Thyroid gland (tissue), 4 donors: ENCODE results near the gene MIAT. TPM values are rescaled to one million over a fixed set of nuclear protein-coding genes. Genes with fewer than 3 reads are reported as not detected.

Experiments
- DNase-seq, 2 donors: peaks; one replicate each; pipeline ENCODE4 v3.0.0-alpha.2; 2019
- H3K27ac ChIP-seq, 3 donors: fragments of 200-600 bp; sonication (generic); 1 replicate in 2 of 3; 2 replicates in 1 of 3; pipeline ENCODE4 v1.5.1; 2016 to 2019; ENCODE audit warnings: mild to moderate bottlenecking in 1 of 3, moderate library complexity in 1 of 3
- H3K27me3 ChIP-seq: fragments of 200-600 bp; sonication (generic); one replicate; pipeline ENCODE4 v1.5.1; 2019
- H3K36me3 ChIP-seq, 2 donors: fragments of 200-600 bp; sonication (generic); one replicate each; pipeline ENCODE4 v1.5.1; 2016 to 2019
- H3K4me1 ChIP-seq, 2 donors: fragments of 200-600 bp; sonication (generic); one replicate each; pipeline ENCODE4 v1.5.1; 2017 to 2019
- H3K4me3 ChIP-seq, 3 donors: fragments of 200-600 bp; sonication (generic); replicated peaks in 1 of 3; 1 replicate in 2 of 3; 2 replicates in 1 of 3; pipeline ENCODE4 v1.5.1; 2016; ENCODE audit warnings: mild to moderate bottlenecking in 1 of 3
- H3K9me3 ChIP-seq: fragments of 200-600 bp; sonication (generic); one replicate; pipeline ENCODE4 v1.5.1; 2017
- CTCF ChIP-seq, 6 experiments: fragments of 200-600 bp in 3 of 6; fragments of 450-650 bp in 3 of 6; sonication (generic) in 3 of 6; IDR thresholded peaks; one replicate each; pipeline ENCODE4 v1.5.1; 2016 to 2019; ENCODE audit warnings: antibody characterized with exemption in 6 of 6, mild to moderate bottlenecking in 2 of 6, inconsistent platforms in 1 of 6, moderate library complexity in 1 of 6
- POLR2A ChIP-seq, 2 donors: fragments of 450-650 bp; IDR thresholded peaks; one replicate each; pipeline ENCODE4 v1.6.1; 2017; ENCODE audit warnings: antibody characterized with exemption in 2 of 2, mild to moderate bottlenecking in 2 of 2, moderate library complexity in 1 of 2
- WGBS, 2 donors: methylation state at CpG; one replicate each; pipeline ENCODE4 v1.1.5; 2017; 5-methylcytosine and 5-hydroxymethylcytosine counted together
- intact Hi-C: fragments of 100-400 bp; cut with DNase I; formaldehyde crosslinking; loops from one replicate; pipeline ENCODE4 v1.15.1; 2023
- total RNA-seq, 4 donors: library from RNA; depleted of rRNA; stranded (reverse); fragments of >200 nt; gene quantifications; one replicate each; pipeline ENCODE4 v1.2.3, GENCODE V29; 2016

The MIAT gene
- total RNA-seq, 4 donors from 2014 or later = 0.67 to 2.6 (median 1.2) TPM

- Histone ChIP-seq H3K27me3 (no peaks in the 10 kb centered on the region), H3K4me1 (peaks cover 0 to 4% of the 10 kb centered on the region in 2 donors), H3K9me3 (no peaks in the 10 kb centered on the region), H3K4me3 (no peak overlapping the region), H3K27ac (no peak overlapping the region), H3K36me3 (no peaks in the 10 kb centered on the region)
- TF ChIP-seq CTCF (IDR thresholded peaks at IDR 0.05) (no peak), POLR2A (IDR thresholded peaks at IDR 0.05) (no peak)
- no peak for DNase-seq
- WGBS, 2 donors = 56 to 62% methylated on average over 5 to 6 of the region's 6 CpGs
- intact Hi-C loops = no loop called here
Observed at GRCh38 chr22:26619510-26619909, 37.9 kb upstream of the MIAT start.

DNA sequence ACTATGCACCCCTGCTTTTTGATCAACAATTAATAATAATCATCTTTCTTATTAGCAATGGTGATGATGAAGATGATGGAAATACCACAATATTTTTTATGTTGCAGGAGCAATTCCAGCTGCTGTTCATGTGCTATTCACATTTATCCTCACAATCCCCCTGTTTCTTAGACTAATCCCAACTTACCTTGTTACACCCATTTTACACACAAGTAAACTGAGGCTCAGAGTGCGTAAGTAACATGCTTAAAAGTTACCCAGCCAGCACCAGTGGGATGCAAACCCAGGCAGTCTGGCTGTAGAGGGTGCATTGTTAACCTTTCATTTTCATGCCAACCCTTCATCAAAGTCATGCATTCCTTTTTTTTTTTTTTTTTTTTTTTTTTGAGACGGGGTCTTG is 37.2 kb upstream of the MIAT start:
- Histone ChIP-seq H3K4me1 (peaks cover 0 to 4% of the 10 kb centered on the region in 2 donors), H3K27me3 (no peaks in the 10 kb centered on the region), H3K36me3 (no peaks in the 10 kb centered on the region), H3K9me3 (no peaks in the 10 kb centered on the region), H3K27ac (no peak overlapping the region), H3K4me3 (no peak overlapping the region)
- WGBS, 2 donors = 89% methylated on average over 2 of the region's 2 CpGs
- DNase-seq = no peak
- intact Hi-C loops = no loop called here
- TF ChIP-seq CTCF (IDR thresholded peaks at IDR 0.05) = no peak

DNA sequence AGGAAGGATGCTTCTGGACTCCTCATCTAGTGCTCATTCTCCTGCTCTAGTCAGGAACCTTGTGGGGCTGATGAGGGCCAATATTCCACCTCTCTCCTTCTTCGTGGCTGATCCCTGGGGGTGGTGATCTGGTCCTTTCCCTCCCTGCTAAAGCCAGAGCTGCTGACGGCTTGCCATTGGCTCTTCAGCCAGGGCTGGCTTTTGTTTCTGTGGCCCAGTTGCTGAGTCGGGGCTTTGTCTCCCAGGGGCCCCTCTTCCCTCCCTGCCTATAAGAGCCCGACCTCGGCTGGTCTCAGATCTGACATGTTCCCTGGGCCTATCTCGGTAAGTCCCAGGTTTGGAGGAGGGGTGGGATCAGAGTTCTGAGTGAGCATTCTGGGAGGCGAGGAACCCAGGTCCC is 35.7 kb upstream of the MIAT start, which contains the start of gene CRYBA4:
TSS of gene CRYBA4 (plus strand) at position 301 of the 400 bp plus-strand sequence. CDS start 634 bp downstream, outside the sequence.
- H3K4me3 ChIP-seq = no peak within 1 kb of the TSS
- intact Hi-C loops = no loop called here
- 71 to 91% methylated on average over 7 of the region's 7 CpGs for WGBS, 2 donors
- TF ChIP-seq POLR2A (IDR thresholded peaks at IDR 0.05) (no peak), CTCF (IDR thresholded peaks at IDR 0.05) (no peak)
- H3K4me1 ChIP-seq = peaks cover 0 to 4% of the 10 kb centered on the region in 2 donors
- DNase-seq = no peak
- no peaks in the 10 kb centered on the region for H3K36me3 ChIP-seq
- H3K27me3 ChIP-seq = no peaks in the 10 kb centered on the region
- no peak within 1 kb of the TSS for H3K27ac ChIP-seq
- no peaks in the 10 kb centered on the region for H3K9me3 ChIP-seq

- intact Hi-C loops = no loop called here
- Histone ChIP-seq H3K9me3 (no peaks in the 10 kb centered on the region), H3K4me1 (peaks cover 0 to 4% of the 10 kb centered on the region in 2 donors), H3K4me3 (no peak overlapping the region), H3K27me3 (no peaks in the 10 kb centered on the region), H3K36me3 (no peaks in the 10 kb centered on the region), H3K27ac (no peak overlapping the region)
- 96 to 98% methylated on average over 1 of the region's 1 CpG for WGBS, 2 donors
- TF ChIP-seq CTCF (IDR thresholded peaks at IDR 0.05) (no peak), POLR2A (IDR thresholded peaks at IDR 0.05) (no peak)
- no peak for DNase-seq
Observed at GRCh38 chr22:26623984-26624383, 33.4 kb upstream of the MIAT start.

DNA sequence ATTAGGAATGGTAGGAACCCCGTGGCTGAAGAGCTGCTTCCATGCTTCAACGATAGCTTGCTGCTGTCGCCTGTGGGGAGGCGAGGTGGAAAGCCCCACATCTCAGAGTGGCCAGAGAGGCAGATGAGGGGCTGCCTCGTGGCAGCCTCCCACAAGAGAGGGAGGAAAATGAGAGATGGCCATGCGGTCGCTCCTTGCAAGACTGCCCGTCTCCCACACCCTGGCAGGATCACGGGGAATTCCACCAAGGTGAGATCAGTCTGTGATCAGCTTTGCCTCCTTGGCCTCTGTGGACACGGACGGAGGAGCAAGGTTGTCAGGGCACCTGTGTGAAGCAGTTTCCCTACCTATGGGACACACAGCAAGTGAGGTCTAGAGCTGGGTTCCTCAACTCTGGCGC is 32.6 kb upstream of the MIAT start:
- Histone ChIP-seq H3K4me1 (no peaks in the 10 kb centered on the region), H3K4me3 (no peak overlapping the region), H3K36me3 (no peaks in the 10 kb centered on the region), H3K27me3 (no peaks in the 10 kb centered on the region), H3K27ac (no peak overlapping the region), H3K9me3 (no peaks in the 10 kb centered on the region)
- no peak for DNase-seq
- 80 to 86% methylated on average over 11 of the region's 12 CpGs for WGBS, 2 donors
- intact Hi-C loops = no loop called here
- TF ChIP-seq POLR2A (IDR thresholded peaks at IDR 0.05) (no peak), CTCF (IDR thresholded peaks at IDR 0.05) (no peak)
